Breast epithelium (tissue), 3 donors: ENCODE results near the gene PLEKHB1.

Experiments used
- CTCF ChIP-seq, 3 donors: fragments of 450-650 bp; IDR thresholded peaks; one replicate each; pipeline ENCODE4 v1.5.1; 2016 to 2017; ENCODE audit warnings: antibody characterized with exemption in 3 of 3, mild to moderate bottlenecking in 3 of 3, moderate library complexity in 3 of 3
- POLR2AphosphoS5 ChIP-seq, 3 donors: sonication (generic); formaldehyde crosslinking; IDR thresholded peaks; one replicate each; pipeline ENCODE4 v1.6.1; 2017; ENCODE audit warnings: antibody characterized with exemption in 3 of 3

- TF ChIP-seq POLR2AphosphoS5 (IDR thresholded peaks at IDR 0.05), result no peak
- TF ChIP-seq CTCF (IDR thresholded peaks at IDR 0.05), result no peak
These were observed 1.7 kb downstream of the PLEKHB1 start for GRCh38 chr11:73648121-73648520.
